HEK293T (cell line): ENCODE results near the gene MGRN1.

ENCODE experiments used
- ELF4 ChIP-seq: fragments of 450-650 bp; IDR thresholded peaks from 2 replicates; pipeline ENCODE4 v1.6.1; 2017; ENCODE audit warnings: antibody characterized with exemption
- FOXA1 ChIP-seq: fragments of 450-650 bp; IDR thresholded peaks from 2 replicates; pipeline ENCODE4 v1.6.1; 2016; ENCODE audit warnings: mild to moderate bottlenecking
- FOXM1 ChIP-seq: fragments of 450-650 bp; IDR thresholded peaks from 2 replicates; pipeline ENCODE4 v1.6.1; 2017; ENCODE audit warnings: mild to moderate bottlenecking, borderline replicate concordance
- HDGF ChIP-seq: fragments of 450-650 bp; IDR thresholded peaks from 2 replicates; pipeline ENCODE4 v1.6.1; 2017; ENCODE audit warnings: antibody characterized with exemption, borderline replicate concordance
- LEF1 ChIP-seq: fragments of 450-650 bp; IDR thresholded peaks from 2 replicates; pipeline ENCODE4 v1.6.1; 2017; ENCODE audit warnings: mild to moderate bottlenecking, borderline replicate concordance
- SP1 ChIP-seq: fragments of 450-650 bp; IDR thresholded peaks from 2 replicates; pipeline ENCODE4 v1.6.1; 2017
- SUZ12 ChIP-seq: fragments of 450-650 bp; IDR thresholded peaks from 2 replicates; pipeline ENCODE4 v1.6.1; 2016; ENCODE audit warnings: mild to moderate bottlenecking
- TARDBP ChIP-seq: fragments of 450-650 bp; IDR thresholded peaks from 2 replicates; pipeline ENCODE4 v1.6.1; 2016

GRCh38 chr16:4685776-4686496, 61.3 kb downstream of the MGRN1 start:
- TF ChIP-seq ELF4 = no peak
- no peak for TF ChIP-seq HDGF
- no peak for TF ChIP-seq LEF1
- no peak for TF ChIP-seq FOXM1
- TF ChIP-seq SP1 = no peak
- no peak for TF ChIP-seq TARDBP
- no peak for TF ChIP-seq SUZ12
- TF ChIP-seq FOXA1 = no peak
